CD4-positive, alpha-beta T cell treated with Interleukin-6 at 100 ng/mL for 8 hours (primary cell): ENCODE results near the gene DNAH2.

Source experiments
- DNase-seq: peaks from one replicate; pipeline ENCODE4 v3.0.0-alpha.2; 2020; ENCODE audit warnings: mixed read lengths, low spot score

DNAH2 gene

DNA sequence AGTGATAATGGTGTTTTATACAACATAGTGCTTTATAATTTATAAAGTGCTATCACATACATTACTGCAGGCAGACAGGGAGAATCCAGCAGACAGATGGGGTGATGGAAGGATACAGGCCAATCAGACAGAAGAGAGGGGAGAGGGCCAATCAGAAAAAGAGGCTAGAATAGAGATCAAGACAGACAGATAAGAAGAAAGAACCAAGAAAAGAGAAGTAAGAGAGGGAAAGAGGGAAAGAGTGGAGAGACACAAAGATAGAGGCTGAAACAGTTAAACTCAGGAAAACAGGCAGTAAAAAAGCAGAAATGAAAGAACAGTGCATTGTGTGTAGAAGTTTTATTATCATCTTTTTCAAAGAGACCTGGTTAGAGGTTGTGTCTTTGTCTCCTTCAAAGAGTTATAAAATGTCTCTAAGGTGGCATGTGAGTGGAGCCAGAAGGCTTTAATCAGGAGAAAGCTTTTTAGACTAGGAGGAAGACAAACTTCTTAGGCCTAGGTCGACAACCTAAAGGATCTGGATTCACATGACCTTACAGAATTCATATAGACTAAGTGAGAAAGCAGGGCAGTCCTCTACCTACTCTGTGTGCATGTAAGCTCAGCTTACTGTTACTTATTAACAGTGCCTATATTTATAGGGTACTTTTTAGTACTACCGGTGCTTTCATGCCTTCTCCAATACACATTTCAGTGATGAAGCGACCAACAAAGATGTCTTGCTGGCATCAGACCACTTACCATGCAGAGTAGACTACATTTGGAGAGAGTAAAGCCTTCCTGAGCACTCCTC lies 162.7 kb downstream of the DNAH2 start:
- no peak for DNase-seq

GRCh38 chr17:7881276-7882054 lies 163.9 kb downstream of the DNAH2 start:
- no peak for DNase-seq

- DNase-seq = no peak
Observed at GRCh38 chr17:7882068-7882467, 164.5 kb downstream of the DNAH2 start.

DNA sequence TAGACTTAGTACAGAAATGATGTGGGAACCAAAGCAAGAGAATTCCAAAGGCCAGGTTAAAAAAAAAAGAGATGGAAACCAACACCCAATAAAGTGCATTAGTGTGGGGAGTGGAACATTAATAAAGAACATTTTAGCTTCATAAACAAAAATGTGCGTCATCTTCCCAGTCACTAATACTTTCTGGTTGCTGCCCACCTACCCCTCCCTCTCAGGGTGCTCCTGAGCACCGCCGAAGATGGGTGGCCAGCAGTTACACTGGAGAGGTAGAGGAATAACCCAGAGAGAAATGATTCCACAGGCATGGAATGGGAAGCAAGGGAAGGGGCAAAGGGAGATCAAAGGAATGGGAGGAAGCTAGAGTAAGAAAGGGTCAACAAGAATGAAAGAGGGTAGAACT lies 165.1 kb downstream of the DNAH2 start:
- no peak for DNase-seq
